OCI-M2 (cell line): ENCODE measurements around the gene OR9A4.

Experiments used
- DNase-seq: peaks from one replicate; lab custom pipeline; 2025; ENCODE audit not compliant: unreplicated experiment; lab: John Stamatoyannopoulos, UW

OR9A4 gene

GRCh38 chr7:141945356-141945755 lies 29.2 kb downstream of the OR9A4 start:
- DNase-seq, result no peak

GRCh38 chr7:141946796-141947195 lies 30.6 kb downstream of the OR9A4 start, which contains the start of gene CLEC5A:
CLEC5A (minus strand) TSS chr7:141946974; CDS start chr7:141946292, 682 bp downstream.
- no peak for DNase-seq

- DNase-seq, result no peak
These were observed 32.8 kb downstream of the OR9A4 start for GRCh38 chr7:141949021-141949420.

- no peak for DNase-seq
These were observed 33.3 kb downstream of the OR9A4 start for GRCh38 chr7:141949451-141949850.

GRCh38 chr7:141949911-141950310 lies 33.7 kb downstream of the OR9A4 start:
- no peak for DNase-seq

GRCh38 chr7:141950806-141951205 lies 34.6 kb downstream of the OR9A4 start:
- no peak for DNase-seq

GRCh38 chr7:141952461-141952860 lies 36.3 kb downstream of the OR9A4 start:
- DNase-seq, result no peak

- no peak for DNase-seq
These were observed 38.1 kb downstream of the OR9A4 start for GRCh38 chr7:141954334-141954733.

GRCh38 chr7:141956084-141956483 lies 39.9 kb downstream of the OR9A4 start:
- DNase-seq, result no peak

- no peak for DNase-seq
These were observed 44.7 kb downstream of the OR9A4 start for GRCh38 chr7:141960687-141961422.
